GM23338 (cell line): Measurements from ENCODE around the gene HELB. TPM values are rescaled to one million over a fixed set of nuclear protein-coding genes. Genes with fewer than 3 reads are reported as not detected.
A peak's percentile ranks its signal among the peaks of the same experiment; 100 is the strongest.

Experiments
- ATAC-seq: fragments of 200-7000 bp; cut with Tn5 transposase; 3 replicates; pipeline ENCODE4 v1.9.1; 2020
- DNase-seq: peaks from one replicate; pipeline ENCODE4 v3.0.0-alpha.2; 2015; ENCODE audit warnings: low spot score
- H2AFZ ChIP-seq: fragments of 200-600 bp; sonication (generic); 2 replicates; pipeline ENCODE4 v1.8.0; 2016; ENCODE audit warnings: antibody characterized with exemption, mild to moderate bottlenecking, moderate library complexity
- H3F3A ChIP-seq: fragments of 200-600 bp; sonication (generic); replicated peaks from 2 replicates; pipeline ENCODE4 v1.8.0; 2017; ENCODE audit warnings: antibody characterized with exemption, mixed run types, low read depth
- H3K27ac ChIP-seq: fragments of 200-600 bp; sonication (generic); 2 replicates; pipeline ENCODE4 v1.6.1; 2016; ENCODE audit warnings: low read depth
- H3K27me3 ChIP-seq: fragments of 200-600 bp; sonication (generic); 2 replicates; pipeline ENCODE4 v1.8.0; 2016; ENCODE audit warnings: mild to moderate bottlenecking, mixed run types, moderate library complexity; ENCODE audit not compliant: insufficient read depth
- H3K36me3 ChIP-seq: fragments of 200-600 bp; sonication (generic); 2 replicates; pipeline ENCODE4 v1.8.0; 2016; ENCODE audit warnings: mild to moderate bottlenecking; ENCODE audit not compliant: insufficient read depth
- H3K4me1 ChIP-seq: fragments of 200-600 bp; sonication (generic); 2 replicates; pipeline ENCODE4 v1.8.0; 2016; ENCODE audit warnings: mild to moderate bottlenecking, moderate library complexity; ENCODE audit not compliant: insufficient read depth
- H3K4me2 ChIP-seq: fragments of 200-600 bp; sonication (generic); 2 replicates; pipeline ENCODE4 v1.7.1; 2017; ENCODE audit warnings: mixed run types
- H3K4me3 ChIP-seq: fragments of 200-600 bp; sonication (generic); 2 replicates; pipeline ENCODE4 v1.6.1; 2016; ENCODE audit warnings: mixed run types
- H3K79me2 ChIP-seq: fragments of 200-600 bp; sonication (generic); replicated peaks from 2 replicates; pipeline ENCODE4 v1.8.0; 2017; ENCODE audit warnings: mild to moderate bottlenecking; ENCODE audit not compliant: insufficient read depth
- H3K9me2 ChIP-seq: fragments of 200-600 bp; sonication (generic); 2 replicates; pipeline ENCODE4 v1.8.0; 2017; ENCODE audit not compliant: insufficient read depth
- H4K20me1 ChIP-seq: fragments of 200-600 bp; sonication (generic); replicated peaks from 2 replicates; pipeline ENCODE4 v1.8.0; 2017; ENCODE audit warnings: mild to moderate bottlenecking; ENCODE audit not compliant: insufficient read depth
- H3K27ac Mint-ChIP-seq: 2 replicates; pipeline ENCODE4 v1.8.0; 2020; ENCODE audit warnings: inconsistent platforms, mild to moderate bottlenecking, moderate library complexity, mixed read lengths
- H3K27me3 Mint-ChIP-seq: 3 replicates; pipeline ENCODE4 v1.8.0; 2022; ENCODE audit warnings: low read depth, mild to moderate bottlenecking, moderate library complexity, mixed read lengths, inconsistent platforms; ENCODE audit not compliant: insufficient read depth, poor library complexity
- H3K36me3 Mint-ChIP-seq: 3 replicates; pipeline ENCODE4 v1.8.0; 2021; ENCODE audit warnings: low read depth, mild to moderate bottlenecking, inconsistent platforms, moderate library complexity, mixed read lengths
- H3K4me1 Mint-ChIP-seq: 3 replicates; pipeline ENCODE4 v1.8.0; 2020; ENCODE audit warnings: mild to moderate bottlenecking, inconsistent platforms, mixed read lengths
- H3K4me3 Mint-ChIP-seq: 3 replicates; pipeline ENCODE4 v1.8.0; 2021; ENCODE audit warnings: moderate library complexity, mild to moderate bottlenecking, inconsistent platforms, mixed read lengths
- H3K9me3 Mint-ChIP-seq: 3 replicates; pipeline ENCODE4 v1.8.0; 2020; ENCODE audit warnings: moderate library complexity, mild to moderate bottlenecking, inconsistent platforms, mixed read lengths
- CREB1 ChIP-seq: fragments of 250-450 bp; sonication (Bioruptor Pico); IDR thresholded peaks from 2 replicates; pipeline ENCODE4 v1.5.0; 2020; ENCODE audit warnings: low read depth, mild to moderate bottlenecking, moderate library complexity
- EZH2phosphoT487 ChIP-seq: fragments of 200-600 bp; sonication (generic); IDR thresholded peaks from one replicate; pipeline ENCODE4 v1.8.1; 2018; ENCODE audit warnings: antibody characterized with exemption; ENCODE audit not compliant: unreplicated experiment
- JUNB ChIP-seq: IDR thresholded peaks from one replicate; pipeline ENCODE4 v1.6.1; 2016; ENCODE audit warnings: antibody characterized with exemption; ENCODE audit not compliant: unreplicated experiment
- NANOG ChIP-seq: IDR thresholded peaks from 2 replicates; pipeline ENCODE4 v1.6.1; 2016; ENCODE audit warnings: antibody characterized with exemption, borderline replicate concordance
- POLR2AphosphoS5 ChIP-seq: IDR thresholded peaks from 2 replicates; pipeline ENCODE4 v1.6.1; 2016; ENCODE audit warnings: antibody characterized with exemption, low read depth
- STAT1 ChIP-seq: IDR thresholded peaks from one replicate; pipeline ENCODE4 v1.6.1; 2016; ENCODE audit warnings: antibody characterized with exemption; ENCODE audit not compliant: unreplicated experiment
- ZNF114 ChIP-seq: fragments of 250-450 bp; sonication (Bioruptor Pico); IDR thresholded peaks from 2 replicates; pipeline ENCODE4 v1.5.0; 2020; ENCODE audit warnings: mild to moderate bottlenecking, moderate library complexity
- ZNF331 ChIP-seq: fragments of 250-450 bp; sonication (Bioruptor Pico); IDR thresholded peaks from 2 replicates; pipeline ENCODE4 v1.5.0; 2020; ENCODE audit warnings: low read depth, mild to moderate bottlenecking, moderate library complexity
- ZNF462 ChIP-seq: fragments of 250-450 bp; sonication (Bioruptor Pico); IDR thresholded peaks from 2 replicates; pipeline ENCODE4 v1.5.0; 2020; ENCODE audit warnings: mild to moderate bottlenecking, moderate library complexity
- polyA plus RNA-seq: library from polyadenylated mRNA; unstranded; fragments of >200 nt; fragmentation: Nextera tagmentation; extraction: Ambion mirVana; gene quantifications from 2 replicates; pipeline ENCODE4 v1.2.1, GENCODE V29; 2016
- total RNA-seq: library from RNA; depleted of rRNA; stranded (reverse); fragments of >200 nt; shearing (Covaris generic); gene quantifications from 2 replicates; pipeline ENCODE4 v1.2.3, GENCODE V29; 2014
- TF ChIP-seq, protein P1 (sequence below), 2 experiments: fragments of 200-600 bp in 1 of 2; sonication (generic) in 1 of 2; conservative IDR thresholded peaks; 2 replicates each; pipeline versions ENCODE4 v1.5.1 to v1.6.1; 2016 to 2017; ENCODE audit warnings: antibody characterized with exemption in 2 of 2, low read depth in 2 of 2, mild to moderate bottlenecking in 2 of 2, moderate library complexity in 1 of 2
- TF ChIP-seq, protein P2 (sequence below): IDR thresholded peaks from 2 replicates; pipeline ENCODE4 v1.6.1; 2016; ENCODE audit warnings: antibody characterized with exemption
- TF ChIP-seq, protein P3 (sequence below): IDR thresholded peaks from one replicate; pipeline ENCODE4 v1.6.1; 2018; ENCODE audit warnings: antibody characterized with exemption; ENCODE audit not compliant: unreplicated experiment

The HELB gene
- total and polyA plus RNA-seq, 2 experiments from 2014 or later = 3.1 to 18.2 TPM

DNA sequence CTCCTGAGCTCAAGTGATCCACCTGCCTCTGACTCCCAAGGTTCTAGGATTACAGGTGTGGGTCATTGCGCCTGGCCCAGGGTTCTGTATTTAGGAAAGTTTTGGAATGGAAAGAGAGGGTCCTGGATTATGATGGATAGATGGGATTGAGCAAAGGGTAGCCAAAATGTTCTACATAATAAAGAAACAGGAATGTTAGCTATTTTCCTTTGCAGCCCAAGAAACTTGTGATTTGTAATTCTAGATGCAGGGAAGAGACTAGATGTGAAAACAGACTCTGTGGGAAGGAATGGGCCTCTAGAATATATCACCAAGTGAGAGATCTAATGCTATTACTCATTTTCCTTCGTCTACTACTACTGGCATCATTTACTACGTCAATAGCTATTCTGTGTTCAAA lies 29.6 kb upstream of the HELB start:
- Histone ChIP-seq H3K79me2 (no peaks in the 10 kb centered on the region), H2AFZ (no peak overlapping the region), H3K27ac (peak overlapping the region; percentile 78), H3K27me3 (no peaks in the 10 kb centered on the region), H3F3A (no peaks in the 10 kb centered on the region), H3K9me2 (no peaks in the 10 kb centered on the region), H3K4me1 (no peaks in the 10 kb centered on the region), H3K36me3 (no peaks in the 10 kb centered on the region), H4K20me1 (no peaks in the 10 kb centered on the region), H3K4me2 (no peak overlapping the region), H3K4me3 (no peak overlapping the region)
- no peaks in the 10 kb centered on the region for H3K9me3 Mint-ChIP-seq
- no peak for TF ChIP-seq ZNF114 (CRISPR knock-in tag)
- TF ChIP-seq NANOG = no peak
- no peak for TF ChIP-seq ZNF462
- TF ChIP-seq, protein P1, sequence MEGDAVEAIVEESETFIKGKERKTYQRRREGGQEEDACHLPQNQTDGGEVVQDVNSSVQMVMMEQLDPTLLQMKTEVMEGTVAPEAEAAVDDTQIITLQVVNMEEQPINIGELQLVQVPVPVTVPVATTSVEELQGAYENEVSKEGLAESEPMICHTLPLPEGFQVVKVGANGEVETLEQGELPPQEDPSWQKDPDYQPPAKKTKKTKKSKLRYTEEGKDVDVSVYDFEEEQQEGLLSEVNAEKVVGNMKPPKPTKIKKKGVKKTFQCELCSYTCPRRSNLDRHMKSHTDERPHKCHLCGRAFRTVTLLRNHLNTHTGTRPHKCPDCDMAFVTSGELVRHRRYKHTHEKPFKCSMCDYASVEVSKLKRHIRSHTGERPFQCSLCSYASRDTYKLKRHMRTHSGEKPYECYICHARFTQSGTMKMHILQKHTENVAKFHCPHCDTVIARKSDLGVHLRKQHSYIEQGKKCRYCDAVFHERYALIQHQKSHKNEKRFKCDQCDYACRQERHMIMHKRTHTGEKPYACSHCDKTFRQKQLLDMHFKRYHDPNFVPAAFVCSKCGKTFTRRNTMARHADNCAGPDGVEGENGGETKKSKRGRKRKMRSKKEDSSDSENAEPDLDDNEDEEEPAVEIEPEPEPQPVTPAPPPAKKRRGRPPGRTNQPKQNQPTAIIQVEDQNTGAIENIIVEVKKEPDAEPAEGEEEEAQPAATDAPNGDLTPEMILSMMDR (conservative IDR thresholded peaks at IDR 0.05; ENCODE audit: low read depth in 2 of 2) = no peak
- TF ChIP-seq, protein P2, sequence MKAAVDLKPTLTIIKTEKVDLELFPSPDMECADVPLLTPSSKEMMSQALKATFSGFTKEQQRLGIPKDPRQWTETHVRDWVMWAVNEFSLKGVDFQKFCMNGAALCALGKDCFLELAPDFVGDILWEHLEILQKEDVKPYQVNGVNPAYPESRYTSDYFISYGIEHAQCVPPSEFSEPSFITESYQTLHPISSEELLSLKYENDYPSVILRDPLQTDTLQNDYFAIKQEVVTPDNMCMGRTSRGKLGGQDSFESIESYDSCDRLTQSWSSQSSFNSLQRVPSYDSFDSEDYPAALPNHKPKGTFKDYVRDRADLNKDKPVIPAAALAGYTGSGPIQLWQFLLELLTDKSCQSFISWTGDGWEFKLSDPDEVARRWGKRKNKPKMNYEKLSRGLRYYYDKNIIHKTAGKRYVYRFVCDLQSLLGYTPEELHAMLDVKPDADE = no peak
- no peak for TF ChIP-seq ZNF331
- no peak for TF ChIP-seq JUNB
- TF ChIP-seq EZH2phosphoT487 = no peak
- TF ChIP-seq CREB1 = no peak
- TF ChIP-seq POLR2AphosphoS5 = no peak
- TF ChIP-seq, protein P3, sequence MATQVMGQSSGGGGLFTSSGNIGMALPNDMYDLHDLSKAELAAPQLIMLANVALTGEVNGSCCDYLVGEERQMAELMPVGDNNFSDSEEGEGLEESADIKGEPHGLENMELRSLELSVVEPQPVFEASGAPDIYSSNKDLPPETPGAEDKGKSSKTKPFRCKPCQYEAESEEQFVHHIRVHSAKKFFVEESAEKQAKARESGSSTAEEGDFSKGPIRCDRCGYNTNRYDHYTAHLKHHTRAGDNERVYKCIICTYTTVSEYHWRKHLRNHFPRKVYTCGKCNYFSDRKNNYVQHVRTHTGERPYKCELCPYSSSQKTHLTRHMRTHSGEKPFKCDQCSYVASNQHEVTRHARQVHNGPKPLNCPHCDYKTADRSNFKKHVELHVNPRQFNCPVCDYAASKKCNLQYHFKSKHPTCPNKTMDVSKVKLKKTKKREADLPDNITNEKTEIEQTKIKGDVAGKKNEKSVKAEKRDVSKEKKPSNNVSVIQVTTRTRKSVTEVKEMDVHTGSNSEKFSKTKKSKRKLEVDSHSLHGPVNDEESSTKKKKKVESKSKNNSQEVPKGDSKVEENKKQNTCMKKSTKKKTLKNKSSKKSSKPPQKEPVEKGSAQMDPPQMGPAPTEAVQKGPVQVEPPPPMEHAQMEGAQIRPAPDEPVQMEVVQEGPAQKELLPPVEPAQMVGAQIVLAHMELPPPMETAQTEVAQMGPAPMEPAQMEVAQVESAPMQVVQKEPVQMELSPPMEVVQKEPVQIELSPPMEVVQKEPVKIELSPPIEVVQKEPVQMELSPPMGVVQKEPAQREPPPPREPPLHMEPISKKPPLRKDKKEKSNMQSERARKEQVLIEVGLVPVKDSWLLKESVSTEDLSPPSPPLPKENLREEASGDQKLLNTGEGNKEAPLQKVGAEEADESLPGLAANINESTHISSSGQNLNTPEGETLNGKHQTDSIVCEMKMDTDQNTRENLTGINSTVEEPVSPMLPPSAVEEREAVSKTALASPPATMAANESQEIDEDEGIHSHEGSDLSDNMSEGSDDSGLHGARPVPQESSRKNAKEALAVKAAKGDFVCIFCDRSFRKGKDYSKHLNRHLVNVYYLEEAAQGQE = no peak
- no peak for TF ChIP-seq STAT1
- ATAC-seq (peak; percentile 46), DNase-seq (peak; percentile 69)
- no peaks in the 10 kb centered on the region; the same call in 2 of the 3 replicates for H3K36me3 Mint-ChIP-seq
- H3K4me1 Mint-ChIP-seq = peaks cover 13% of the 10 kb centered on the region
- no peak overlapping the region for H3K27ac Mint-ChIP-seq
- no peaks in the 10 kb centered on the region for H3K27me3 Mint-ChIP-seq
- H3K4me3 Mint-ChIP-seq = no peak overlapping the region
